NT2/D1 (cell line): Measurements from ENCODE around the gene IL4R.

Experiments
- YY1 ChIP-seq: IDR thresholded peaks from 2 replicates; pipeline ENCODE4 v1.6.1; 2011; ENCODE audit not compliant: insufficient read length, insufficient read depth
- ZNF274 ChIP-seq: IDR thresholded peaks from 2 replicates; pipeline ENCODE4 v1.6.1; 2011; ENCODE audit warnings: mild to moderate bottlenecking, low read depth, low read length

DNA sequence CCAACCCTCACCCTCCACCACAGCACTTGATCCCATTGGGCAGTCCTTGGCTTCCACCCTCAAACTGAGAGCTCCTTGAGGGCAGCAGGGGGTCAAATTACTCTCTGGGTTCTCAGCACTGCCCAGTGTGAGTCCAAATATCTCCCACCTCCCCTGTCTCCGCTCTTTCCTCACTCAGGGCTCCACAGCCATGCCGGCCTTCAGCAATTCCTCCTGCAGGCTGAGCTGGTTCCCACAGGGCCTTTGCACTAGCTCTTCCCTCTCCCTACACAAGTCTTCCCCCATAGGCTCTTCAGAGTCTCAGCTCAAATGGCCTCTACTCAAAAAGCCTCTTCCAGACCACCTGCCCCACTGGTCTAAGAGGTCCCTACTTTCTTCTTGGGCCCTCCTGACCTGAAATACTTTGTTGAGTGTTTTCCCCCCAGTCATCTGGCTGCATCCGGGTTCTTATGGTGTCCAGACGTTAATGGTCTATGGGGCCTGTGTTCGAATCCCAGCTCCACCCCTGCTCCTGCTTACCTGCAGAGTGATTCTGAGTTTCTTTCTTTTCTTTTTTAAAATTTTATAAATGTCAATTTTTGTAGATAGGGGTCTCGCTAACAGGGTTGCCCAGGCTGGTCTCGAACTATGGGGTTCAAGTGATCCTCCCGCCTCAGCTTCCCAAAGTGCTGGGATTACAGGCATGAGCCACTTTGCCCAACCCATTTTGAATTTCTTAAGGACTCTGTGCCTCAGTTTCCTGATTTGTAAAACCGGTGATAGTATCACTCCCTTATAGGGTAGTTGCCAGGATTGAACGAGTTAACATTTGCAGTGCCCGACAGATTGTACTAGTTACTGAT, 973 bp upstream of the IL4R start:
- TF ChIP-seq YY1 (no peak), ZNF274 (no peak)
